ENCODE data around the gene TXNDC16.

The TXNDC16 gene

DNA sequence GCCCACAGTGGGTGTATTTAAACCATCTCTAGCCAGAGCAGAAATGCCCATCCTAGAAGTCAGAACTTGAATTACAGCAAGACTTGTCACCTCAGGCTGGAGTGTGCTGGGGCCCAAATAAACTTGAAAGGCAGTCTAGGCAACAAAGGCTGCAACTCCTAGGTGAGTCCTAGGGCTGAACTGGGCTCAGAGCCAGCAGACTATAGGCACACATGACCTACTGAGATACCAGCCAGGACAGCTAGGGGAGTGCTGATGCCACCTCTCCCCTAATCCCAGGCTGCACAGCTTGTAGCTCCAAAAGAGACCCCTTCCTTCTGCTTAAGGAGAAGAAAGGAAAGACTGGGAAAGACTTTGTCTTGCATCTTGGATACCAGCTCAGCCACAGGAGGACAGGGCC is 106.0 kb downstream of the TXNDC16 start:
- no peak for DNase-seq

DNA sequence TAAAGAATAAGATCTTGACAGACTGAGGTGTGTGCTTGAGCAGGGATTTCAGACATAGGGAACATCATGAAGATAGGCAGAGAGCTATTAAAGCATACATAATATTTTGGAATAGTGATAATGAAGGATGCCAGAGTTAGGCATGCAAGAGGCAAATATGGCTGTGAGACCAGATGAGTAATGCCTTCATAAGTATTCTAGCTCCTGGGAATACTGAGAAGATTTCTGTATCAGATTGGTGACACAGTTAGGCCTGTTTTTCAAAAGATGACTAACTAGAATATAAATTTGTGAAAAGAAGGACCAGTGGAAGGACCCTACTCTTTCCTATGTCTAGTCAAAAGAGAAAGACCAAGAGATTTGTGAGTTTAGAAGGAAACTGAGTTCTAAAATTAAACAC is 108.8 kb downstream of the TXNDC16 start:
- no peak for DNase-seq

DNA sequence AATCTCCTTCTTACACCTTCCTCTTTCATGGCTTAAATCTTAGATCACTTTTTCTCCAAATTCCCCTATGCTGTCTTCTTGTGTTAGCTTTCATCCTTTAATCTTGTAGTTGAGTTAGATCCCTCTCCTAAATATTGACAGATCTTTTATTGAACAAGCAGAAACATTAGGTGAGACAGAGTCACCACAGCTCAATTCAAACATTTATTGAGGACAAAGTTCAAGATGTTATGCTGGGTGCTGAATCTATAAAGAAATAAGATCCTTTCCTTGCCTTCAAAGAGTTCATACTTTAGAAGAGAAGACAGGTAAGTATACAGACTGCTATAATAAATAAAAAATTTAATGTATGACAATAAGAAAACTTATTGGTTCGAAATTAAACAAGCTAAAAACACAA is 109.7 kb downstream of the TXNDC16 start:
- DNase-seq = no peak

GRCh38 chr14:52442166-52442565 is 110.1 kb downstream of the TXNDC16 start:
- no peak for DNase-seq

DNA sequence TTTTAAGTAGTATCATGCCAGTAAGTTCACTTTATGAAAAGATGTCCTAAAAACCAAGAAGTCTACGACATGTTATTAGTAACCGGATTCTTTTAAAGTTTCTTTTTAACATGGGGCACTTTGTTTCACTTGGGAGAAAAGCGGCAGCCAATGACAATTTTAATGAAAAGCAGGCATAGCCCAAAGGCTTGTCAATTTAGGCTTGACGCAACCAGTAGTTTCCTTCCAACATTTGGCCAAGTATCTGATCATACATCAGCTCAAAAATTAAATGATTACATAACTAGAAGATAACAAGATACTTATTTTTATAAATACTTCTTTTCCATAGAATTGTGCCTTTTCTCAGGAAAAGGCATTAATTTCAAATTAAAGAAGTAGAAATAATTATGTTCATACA is 112.8 kb downstream of the TXNDC16 start:
- DNase-seq = no peak

DNA sequence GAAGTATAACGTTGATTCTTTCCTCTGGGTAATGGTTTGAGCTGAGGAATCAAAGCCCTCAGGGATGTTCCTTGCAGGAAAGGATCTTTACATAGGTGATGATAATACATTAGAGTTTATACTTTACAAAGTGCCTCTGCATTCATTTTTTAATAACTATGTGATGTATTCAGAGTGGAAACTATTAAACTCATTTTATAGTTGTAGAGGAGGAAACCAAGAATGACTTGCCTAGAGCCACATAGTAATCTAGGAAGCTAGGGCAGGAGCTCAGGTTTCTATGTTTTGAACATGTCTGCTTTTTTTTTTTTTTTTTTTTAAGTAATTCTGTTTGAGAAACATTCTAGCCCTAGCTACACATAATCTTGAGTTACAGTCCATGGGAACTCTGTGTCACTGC is 117.3 kb downstream of the TXNDC16 start:
- no peak for DNase-seq

DNA sequence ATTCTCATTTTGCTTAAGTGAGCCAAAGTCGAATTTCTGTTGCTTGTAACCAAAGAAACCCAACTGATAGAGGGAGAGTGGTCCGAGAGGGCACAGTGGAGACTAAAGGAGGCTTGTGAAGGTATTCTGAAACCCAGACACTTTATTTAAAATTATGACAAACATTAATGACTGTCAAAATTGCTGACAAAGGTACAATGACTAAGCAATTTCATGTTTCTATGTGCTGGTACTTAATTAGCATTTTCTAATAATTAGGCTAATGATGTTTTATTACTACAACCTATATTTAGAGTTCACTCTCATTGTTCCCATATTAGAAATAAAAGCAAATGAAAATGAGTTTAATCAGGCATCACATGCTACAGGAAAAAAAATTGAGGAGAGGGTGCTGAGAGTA is 121.8 kb downstream of the TXNDC16 start:
- no peak for DNase-seq

GRCh38 chr14:52429451-52429850 is 122.9 kb downstream of the TXNDC16 start:
- DNase-seq = no peak

GRCh38 chr14:52427460-52427859 is 124.8 kb downstream of the TXNDC16 start:
- DNase-seq = no peak

DNA sequence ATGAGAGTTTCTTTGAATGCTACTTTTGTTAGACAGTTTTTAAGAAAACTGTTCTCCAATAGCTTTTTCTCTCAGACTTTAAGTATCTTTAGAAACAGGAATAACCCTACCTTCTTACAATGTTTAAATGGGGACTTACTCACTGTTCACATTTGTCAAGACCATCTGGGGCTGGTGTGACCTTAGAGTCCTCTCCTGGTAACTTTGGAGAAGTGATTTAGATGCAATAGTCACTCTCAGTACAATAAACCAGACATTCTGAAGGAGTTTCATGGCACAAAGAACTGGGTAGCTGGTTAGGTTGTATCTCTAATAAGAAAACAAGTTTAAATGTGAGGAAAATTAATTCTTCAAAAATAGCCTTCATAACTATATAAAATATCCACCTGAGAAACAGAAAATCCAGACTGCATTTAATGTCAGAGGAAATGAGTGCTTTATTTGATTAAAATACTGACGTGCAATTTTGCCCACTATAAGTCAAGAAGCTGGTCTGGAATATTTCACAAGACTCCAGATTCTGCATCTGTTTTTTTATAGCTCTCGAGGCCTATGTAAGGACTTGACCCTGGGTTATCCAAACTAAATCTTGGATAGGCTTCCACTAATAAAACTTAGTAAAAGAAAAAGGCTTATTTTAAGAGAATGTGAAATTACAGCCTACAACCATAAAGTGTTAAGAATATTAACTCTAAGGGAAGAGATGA is 129.5 kb downstream of the TXNDC16 start:
- DNase-seq = no peak

DNA sequence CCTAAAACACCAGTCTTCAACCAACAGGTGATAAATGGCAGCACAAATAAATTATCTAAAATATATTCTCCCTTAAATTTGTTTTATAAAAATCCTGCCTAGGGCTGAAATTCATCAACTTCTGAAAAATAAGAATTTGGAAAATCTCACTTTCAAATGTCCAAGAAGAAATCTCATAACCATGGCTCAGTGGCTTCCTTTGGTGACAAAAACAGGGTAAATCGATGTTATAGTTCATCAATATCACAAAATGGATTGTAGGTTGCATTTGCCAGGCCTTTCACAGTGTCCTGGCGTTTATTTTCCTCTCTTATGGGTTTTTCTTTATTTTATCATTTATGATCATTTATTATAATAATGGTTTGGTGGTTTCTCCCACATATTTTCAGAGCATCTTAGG is 135.2 kb downstream of the TXNDC16 start:
- DNase-seq = no peak

DNA sequence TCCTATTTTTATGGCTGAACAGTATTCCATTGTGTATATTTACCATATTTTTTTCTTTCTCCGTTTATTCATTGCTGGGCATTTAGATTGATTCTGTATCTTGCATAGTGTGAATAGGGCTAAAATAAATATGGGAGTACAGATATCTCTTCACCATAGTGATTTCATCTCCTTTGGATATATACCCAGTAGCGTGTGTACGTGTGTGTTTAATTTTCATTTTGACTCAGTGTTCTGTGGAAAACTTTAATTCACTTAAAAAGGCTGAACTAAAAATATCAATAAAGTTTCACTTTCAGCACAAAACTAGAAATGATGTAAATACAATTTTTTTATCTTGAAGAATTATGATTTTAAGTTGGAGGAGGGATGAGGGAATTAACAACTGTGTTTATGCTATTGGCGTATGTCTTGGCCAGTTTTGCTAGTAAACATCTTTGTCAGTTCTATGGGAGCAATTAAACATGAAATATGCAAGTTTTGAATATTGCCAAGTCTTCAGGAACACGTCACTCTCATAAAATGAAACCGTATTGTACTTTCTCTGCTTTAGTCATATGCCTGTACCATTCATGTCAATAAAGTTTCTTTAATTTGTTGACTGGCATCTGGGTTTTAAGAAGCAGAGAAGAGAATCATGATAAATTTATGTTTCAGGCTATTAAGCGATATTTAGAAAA is 138.4 kb downstream of the TXNDC16 start:
- no peak for DNase-seq

GRCh38 chr14:52412426-52412825 is 139.9 kb downstream of the TXNDC16 start:
- no peak for DNase-seq

GRCh38 chr14:52405314-52405713 is 147.0 kb downstream of the TXNDC16 start:
- no peak for DNase-seq

DNA sequence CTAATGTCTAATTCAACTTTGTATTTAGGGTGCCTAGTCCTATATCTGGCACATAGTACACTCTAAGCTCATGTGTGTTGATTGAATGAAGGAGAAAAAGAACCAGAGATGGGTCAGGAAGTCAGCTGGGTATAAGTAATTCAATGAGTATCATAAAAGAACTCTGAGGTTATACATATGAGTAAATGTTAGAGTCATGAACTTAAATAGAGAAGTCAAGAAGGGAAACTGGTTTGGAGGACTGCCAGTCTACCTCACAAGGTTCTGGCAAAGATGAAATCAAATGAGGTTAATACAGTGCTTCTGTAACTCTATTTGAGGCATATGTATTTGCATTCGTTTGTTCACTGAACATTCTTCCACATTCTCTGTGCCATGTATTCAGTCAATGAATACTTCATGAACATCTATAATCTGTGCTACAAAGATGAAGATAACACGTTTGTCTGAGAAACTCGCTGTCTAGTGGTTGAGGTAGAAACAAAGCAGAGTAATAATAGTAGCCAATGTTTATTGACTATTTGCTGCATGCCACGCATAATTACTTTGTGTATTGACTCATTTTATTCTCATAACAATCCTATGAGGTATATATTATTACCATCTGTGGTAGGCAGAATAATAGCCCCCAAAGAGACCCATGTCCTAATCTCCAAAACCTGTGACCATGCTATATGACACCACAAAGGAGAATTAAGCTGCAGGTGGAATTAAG is 149.3 kb downstream of the TXNDC16 start:
- no peak for DNase-seq

DNA sequence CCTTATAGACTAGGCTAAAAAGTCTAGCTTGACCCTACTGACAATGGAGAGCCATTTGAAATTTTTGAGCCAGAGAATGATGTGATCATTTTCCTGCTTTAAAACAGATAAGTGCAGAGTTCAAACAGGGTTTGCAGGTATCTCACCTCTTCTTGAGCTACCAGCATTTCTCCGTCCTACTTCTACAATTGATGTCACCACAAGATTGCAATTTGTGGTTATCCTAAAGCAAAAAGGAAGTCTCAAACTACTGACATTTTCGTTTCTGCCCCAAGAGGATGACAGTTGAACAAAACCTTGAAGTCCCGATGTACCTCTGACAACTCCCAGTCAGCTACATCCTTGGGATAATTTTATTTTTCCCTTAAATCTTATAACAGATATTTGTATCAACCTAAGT is 151.5 kb downstream of the TXNDC16 start:
- no peak for DNase-seq

DNA sequence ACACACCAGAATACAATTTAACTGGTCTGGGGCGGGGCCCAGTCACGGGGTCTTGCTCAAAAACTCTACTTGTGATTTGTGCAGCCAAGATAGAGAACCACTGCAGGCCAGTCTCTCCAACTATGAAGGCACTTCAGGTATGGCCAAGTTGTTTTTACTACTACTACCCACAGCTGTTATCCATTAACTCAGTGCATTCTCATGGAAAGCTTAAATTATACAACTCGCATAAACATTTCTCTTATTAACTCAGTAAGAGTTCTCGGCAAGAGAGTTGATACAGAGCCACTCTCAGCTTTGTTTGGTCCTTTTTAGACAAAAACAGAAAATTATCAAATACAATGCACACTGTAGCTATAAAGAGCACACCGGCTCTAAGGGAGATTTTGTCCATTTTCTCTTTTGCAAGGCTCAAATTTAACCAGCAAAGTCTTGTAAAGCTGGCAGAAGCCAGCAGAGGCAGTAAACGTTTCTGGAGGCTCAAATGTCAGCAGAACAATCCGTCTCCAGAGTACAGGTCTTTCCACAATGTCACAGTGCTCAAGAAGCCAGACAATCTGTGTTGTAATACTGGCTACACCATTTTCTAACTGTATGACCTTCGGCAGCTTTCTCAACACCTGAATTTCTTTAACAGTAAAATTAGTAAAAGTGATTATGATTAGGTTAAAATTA is 152.2 kb downstream of the TXNDC16 start:
- no peak for DNase-seq

GRCh38 chr14:52399104-52399503 is 153.2 kb downstream of the TXNDC16 start:
- DNase-seq = no peak

DNA sequence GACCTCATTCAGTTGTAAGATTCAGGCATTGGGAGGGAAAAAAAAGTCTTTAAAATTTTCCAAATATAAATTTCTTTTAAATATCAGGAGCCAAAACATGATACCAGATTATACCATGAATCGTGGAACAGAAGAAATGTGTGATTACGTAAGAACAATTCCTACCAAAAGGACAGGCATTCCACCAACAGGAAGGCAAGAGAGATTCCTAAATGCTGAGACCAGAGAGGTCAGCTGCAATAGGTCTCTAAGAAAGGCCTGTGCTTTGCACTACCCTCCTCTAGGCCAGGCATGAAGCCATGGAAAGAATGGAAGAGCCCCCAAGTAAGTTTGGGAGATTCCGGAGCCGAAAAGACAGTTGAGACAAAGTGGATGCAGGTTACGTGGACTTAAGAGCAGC is 154.5 kb downstream of the TXNDC16 start:
- DNase-seq = no peak

DNA sequence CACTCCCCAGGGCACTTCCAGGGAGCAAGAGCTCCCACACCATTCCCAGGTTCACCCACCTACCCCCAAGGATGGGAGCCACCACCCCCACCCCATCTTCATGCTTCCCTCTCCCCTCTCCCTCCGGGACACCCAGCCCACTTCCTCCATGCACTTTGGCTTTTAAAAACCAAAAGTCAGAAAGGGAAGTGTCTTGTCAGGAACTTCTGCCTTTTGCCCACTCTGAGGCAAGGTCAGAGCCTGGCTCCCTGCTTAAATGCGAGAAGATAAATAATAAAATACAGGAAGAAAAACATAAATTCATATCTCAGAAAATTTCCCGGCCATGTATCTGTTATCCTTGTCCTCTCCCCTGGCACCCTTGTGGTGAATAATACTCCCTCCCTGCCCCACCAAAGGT is 156.6 kb downstream of the TXNDC16 start:
- no peak for DNase-seq

DNA sequence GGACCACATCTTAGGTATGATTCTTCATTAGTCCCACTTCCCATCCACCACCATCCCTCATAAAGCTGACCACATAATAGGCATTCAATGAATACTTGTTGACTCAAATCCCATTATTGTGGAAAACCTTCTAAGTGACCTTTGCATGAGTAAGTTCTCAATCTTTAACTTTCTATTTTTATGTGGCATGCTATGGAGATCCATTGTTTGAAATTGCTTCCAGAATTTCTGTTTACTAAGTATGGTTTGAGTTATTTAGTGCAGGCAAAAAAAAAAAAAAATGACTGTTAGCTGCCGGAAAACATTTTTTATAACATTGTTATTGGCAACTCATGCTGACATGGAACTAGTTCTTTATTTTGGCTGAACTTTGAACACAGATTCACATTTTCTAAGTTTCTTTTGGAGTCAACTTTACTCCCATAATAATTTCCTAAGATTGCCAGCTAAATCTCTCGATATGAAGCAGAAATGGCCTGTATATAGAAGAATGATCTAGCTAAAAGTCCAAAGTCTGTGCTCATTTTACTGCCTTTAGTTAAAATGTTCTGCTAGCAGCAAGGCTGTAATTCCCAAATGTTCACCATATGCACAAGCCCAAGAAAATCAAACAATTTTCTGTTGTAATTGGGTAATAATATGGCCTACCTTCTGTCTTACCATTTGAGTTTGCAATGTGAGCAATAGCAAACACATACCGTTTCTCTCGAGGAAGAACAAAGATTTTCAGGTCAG is 160.3 kb downstream of the TXNDC16 start:
- no peak for DNase-seq

Measured in activated CD4-positive, CD25-positive, alpha-beta regulatory T cell (primary cell).